NCI-H2171 (cell line): Measurements from ENCODE around the gene MGMT.

ENCODE experiments used
- DNase-seq: peaks from one replicate; lab custom pipeline; 2025; lab: John Stamatoyannopoulos, UW

Gene MGMT

GRCh38 chr10:129710510-129710847 lies 243.4 kb downstream of the MGMT start:
- peak; percentile 59 for DNase-seq

- peak; percentile 38 for DNase-seq
These were observed 244.2 kb downstream of the MGMT start for GRCh38 chr10:129711291-129711690.

GRCh38 chr10:129712000-129712399 lies 245.0 kb downstream of the MGMT start:
- no peak for DNase-seq

GRCh38 chr10:129713659-129714265 lies 246.7 kb downstream of the MGMT start:
- no peak for DNase-seq

DNA sequence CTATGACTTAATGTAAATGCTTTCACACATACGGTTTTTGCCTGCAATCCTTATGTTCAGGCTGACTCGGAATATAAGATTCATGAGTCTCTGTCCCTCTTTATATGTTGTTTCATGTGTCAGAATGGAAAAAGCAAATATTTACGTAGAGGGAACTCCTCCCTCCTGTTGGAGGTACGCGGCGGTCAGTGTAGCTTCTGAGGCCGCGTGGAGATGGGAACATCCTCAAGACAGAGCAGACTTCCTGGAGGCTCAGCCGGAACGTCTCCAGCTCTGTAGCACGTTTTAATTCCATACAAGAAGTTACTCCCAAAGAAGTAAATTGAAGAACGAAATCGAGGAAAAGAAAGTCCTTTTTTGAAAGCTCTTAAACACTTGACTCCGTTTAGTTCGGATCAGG lies 248.8 kb downstream of the MGMT start:
- DNase-seq, result no peak

- DNase-seq, result no peak
These were observed 249.2 kb downstream of the MGMT start for GRCh38 chr10:129716211-129716681.

GRCh38 chr10:129716881-129717280 lies 249.8 kb downstream of the MGMT start:
- DNase-seq, result no peak

GRCh38 chr10:129717816-129718547 lies 250.9 kb downstream of the MGMT start:
- no peak for DNase-seq

GRCh38 chr10:129718548-129719414 lies 251.7 kb downstream of the MGMT start:
- no peak for DNase-seq

DNA sequence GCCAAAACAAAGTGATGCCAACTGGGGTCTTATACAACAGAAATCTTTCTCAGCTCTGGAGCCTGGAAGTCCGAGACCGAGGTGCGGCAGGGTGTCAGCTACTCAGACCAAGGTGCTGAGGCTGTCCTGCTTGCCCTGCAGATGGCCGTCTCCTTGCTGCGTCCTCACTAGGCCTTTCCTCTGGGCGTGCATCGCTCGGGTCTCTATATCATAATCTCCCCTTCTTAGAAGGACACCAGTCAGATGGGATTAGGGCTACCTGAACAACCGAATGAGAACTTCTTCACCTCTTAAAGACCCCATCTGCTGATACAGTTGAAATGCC lies 252.3 kb downstream of the MGMT start:
- DNase-seq, result no peak

DNA sequence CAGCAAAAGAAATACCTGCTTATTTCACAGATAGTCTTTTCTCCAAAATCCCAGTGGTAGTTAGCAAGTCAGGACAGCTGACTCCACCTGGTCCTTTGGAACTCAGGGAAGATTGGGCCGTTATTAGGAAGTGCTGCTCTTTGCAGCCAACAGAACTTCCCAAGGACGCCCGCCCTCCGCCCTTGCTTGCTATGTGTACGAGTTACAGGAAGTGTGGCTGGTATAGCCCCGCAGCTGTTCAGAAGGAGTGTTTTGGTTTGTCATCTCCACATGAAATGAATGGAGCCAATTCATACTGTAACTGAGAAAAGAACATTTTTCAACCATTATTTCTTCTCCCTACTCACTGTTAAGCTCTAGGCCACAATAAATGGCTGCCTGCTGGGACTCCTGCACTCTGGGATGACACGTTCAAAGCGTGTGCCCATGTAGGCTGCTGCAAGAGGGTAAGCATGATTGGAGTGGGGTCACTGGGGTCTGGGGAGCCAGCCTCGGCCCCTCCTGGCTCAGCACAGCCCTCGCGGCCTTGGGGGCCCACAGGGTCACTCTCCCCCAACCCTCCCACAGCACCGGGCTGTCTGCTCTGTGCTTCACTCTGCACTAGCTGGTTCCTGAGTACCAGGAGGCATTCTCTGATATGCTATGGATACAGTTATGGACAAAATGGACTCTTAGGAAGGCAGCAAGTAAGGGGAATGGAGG lies 253.0 kb downstream of the MGMT start:
- no peak for DNase-seq

DNA sequence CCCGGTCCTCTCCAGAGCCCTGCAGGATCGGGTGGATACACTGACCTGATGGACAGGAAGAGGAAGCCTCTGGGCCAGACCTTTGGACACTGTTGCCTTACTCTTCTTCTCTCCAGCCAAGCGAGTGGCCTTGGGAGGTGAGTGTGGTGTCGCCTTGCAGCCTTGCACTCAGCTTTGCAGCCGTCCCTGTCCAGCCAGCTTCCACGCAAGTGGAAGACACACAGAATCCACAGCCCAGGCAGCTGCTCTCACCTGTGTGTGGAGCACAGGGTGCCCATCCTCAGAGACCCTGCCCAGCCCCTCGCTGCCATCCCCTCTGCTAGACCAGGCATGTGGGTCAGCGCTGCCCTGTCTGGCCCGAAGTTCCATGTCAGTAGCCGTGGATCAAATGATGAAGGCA lies 258.0 kb downstream of the MGMT start:
- DNase-seq, result no peak

- no peak for DNase-seq
These were observed 258.4 kb downstream of the MGMT start for GRCh38 chr10:129725482-129725881.

DNA sequence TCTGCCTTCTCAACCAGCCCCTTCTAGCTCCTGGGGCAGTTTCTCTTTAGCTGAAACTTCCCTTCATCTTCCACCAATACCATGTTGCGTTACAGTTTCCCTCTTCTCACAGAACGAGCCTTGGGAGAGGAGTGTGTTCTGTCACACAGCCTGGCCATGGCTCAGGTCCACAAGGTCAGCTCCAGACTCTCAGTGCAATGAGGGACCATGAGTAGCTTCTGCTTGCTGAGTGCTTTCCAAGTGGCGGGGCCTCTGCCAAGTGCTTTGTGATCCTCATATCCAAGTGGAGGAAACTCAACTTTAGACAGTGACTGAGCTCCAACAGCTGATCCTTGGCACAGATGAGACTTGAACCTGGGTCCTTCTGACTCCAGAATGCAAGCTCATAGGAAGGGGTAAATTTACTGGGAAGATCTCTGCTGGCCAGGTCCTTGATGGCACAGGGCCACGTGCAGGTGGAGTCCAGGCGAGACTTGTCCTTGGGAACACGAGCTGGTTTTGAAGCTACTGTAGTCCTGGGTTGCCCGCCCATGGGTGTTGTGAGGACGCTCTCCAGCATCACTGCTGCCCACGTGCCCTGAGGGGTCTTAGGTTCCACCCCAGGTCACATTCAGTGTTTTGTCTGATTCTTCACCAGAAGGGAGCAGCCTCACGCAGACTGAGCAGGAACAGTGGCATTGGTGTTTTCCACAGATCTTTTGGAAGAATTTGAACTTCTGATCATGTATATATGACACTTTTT lies 259.0 kb downstream of the MGMT start:
- no peak for DNase-seq

- DNase-seq, result no peak
These were observed 260.0 kb downstream of the MGMT start for GRCh38 chr10:129727071-129727470.

DNA sequence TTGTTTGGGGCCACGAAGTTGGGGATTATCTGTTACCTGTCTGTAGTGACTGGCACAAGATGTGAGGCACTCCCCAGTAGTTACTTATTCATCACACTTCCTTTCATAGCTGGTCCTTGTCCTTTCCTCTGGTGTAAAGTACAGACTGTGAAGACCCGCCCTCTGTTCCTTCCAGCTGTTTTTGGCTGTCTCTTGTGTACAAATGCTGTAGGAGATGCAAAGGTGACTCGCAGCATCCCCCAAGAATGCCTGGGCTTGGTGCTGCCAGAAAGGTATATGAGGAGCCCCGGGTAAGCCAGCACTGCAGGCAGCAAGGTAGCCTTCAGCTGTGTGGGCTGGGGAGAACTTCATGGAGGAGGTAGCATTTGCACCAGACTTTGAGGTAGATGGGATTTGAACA lies 260.5 kb downstream of the MGMT start:
- DNase-seq, result no peak

GRCh38 chr10:129728246-129728820 lies 261.3 kb downstream of the MGMT start:
- DNase-seq, result no peak

DNA sequence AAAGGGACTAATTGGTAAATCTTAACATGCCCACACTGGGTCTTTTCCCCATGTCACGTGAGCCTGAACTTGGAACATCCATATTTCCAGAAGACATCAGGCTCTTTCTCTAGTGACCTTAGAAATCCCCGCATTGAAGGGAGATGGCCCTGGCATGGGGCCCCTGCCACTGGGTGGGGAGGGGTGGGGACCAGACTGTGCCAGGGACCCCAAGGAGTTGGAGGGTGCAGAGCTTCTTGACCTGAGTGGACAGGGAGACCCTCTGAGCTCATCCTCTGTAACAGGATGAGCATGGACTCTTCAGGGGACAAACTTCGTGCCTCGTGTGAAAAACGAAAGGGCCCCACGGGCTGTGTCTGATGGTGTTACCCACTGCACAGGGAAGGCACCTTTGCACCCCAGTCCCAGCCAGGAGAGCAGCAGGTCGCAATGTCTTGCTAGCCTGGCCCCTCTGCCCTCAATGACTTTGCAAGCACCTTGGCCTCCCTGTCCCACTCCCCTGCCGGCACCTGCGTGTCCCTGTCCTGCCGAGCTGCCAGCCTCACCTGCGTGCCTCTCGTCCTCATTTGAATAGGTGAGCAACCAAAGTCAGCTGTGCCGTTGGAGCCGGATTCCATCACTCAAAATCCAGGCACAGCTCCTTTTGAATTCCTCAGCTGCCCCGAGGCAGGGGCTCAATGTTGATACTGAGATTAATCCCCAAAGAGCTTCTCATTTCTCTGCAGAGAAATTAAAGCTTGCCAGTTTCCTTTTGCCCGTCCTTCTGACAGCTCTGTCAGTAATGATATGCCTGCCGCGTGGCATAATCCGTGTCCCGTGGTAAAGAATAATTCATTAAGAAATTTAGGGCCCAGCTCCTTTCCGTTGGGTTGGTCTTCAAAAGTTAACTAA lies 262.1 kb downstream of the MGMT start:
- no peak for DNase-seq

GRCh38 chr10:129730272-129730992 lies 263.4 kb downstream of the MGMT start:
- no peak for DNase-seq

GRCh38 chr10:129730993-129731325 lies 263.9 kb downstream of the MGMT start:
- DNase-seq, result no peak
